GM19023 (cell line): ENCODE results near the gene CNTN2.

ENCODE experiments used
- ATAC-seq: cut with Tn5 transposase; IDR thresholded peaks from one replicate; pipeline ENCODE4 v1.9.1; 2021; ENCODE audit warnings: mild to moderate bottlenecking, moderate library complexity; ENCODE audit not compliant: unreplicated experiment

CNTN2 gene

DNA sequence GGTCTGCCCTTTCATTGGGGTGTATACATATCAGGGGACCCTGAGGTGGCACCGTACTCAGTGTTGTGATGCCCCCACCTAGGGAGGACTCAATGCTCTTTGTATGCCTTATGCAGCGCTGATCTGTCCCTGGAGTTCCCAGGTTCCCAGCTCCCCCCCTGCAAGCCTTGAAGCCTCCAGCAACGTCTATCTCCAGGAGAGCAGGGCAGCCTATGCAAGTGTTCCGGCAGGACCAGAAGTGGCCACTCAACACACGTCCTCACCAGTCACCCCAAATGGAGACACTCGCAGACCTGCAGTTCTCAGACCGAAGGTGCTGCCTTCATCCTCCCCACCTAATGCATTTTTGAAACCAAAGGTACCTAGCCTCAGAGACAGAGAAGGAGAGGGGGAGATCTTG is 25.2 kb upstream of the CNTN2 start:
- no peak for ATAC-seq

DNA sequence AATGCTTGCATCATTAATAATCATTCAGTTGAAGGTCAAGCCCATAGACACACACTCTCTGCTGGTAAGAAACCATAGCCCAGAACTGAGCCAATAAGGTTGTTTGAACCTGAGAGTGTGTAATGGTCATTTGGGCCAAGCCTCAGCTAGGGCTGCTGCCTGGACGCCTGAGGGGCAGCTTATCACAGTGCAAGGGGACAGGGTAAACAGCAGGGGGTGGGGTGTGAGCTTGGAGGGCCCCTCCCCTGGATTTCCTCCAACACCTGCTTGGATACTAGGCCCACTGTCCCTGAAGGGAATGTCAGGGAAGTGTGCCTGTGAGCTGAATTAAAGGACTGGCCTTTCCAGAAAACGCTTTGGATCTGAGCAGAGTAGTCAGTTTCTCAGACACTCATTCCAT is 24.6 kb upstream of the CNTN2 start:
- ATAC-seq = no peak

DNA sequence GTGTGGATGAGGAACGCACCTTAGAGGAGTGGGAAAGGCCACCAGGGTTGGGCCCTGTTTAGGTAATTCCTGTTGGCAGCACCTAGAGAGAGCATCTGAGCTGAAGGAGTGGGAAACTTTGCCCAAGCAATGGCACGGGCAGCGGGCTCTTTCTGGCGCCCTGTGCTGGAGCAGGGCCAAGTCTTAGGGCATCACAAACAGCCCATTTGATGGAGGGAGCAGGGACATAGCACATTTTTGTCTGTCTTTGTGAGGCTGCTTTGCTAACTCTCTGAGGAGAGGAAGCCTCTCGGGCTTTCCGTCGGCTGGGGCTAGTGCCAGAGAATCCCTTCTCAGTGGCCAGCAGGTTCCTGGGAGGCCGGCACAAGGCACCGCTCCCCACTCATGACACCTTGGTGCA is 22.5 kb upstream of the CNTN2 start:
- no peak for ATAC-seq

DNA sequence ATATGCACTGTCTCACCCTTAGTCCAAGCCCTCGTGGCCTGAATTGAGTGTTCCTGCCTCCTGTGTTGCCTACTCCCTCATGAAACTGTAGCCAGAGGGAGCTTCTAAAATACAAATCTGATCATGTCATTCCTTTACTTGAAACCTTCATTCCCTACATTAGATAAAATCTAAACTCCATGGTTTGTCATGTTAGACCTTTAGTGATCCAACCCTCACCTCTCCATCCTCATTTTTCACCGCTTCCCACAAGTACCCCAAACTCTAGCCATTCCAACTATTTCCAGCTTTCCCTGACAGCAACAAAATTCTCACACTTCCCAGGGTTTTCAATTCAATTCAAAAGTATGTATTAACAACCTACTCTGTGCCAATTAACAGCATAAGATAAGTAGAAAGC is 18.3 kb upstream of the CNTN2 start:
- no peak for ATAC-seq

DNA sequence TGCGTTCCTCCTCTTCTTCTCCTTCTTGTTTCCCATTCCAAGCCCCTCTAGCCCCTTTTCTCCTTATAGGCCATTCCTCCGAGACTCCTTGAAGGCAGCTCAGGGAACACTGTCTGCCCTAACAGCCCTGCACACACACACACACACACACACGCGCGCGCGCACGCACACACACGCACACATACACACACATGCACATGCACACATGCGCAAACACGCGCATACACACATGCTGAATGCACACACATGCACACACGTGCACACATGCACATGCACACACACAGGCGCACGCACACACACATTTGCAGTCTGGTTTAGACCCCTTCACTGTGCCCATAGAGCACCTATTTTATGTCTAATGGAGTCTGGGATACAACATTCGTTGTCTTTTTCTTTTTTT is 17.8 kb upstream of the CNTN2 start:
- no peak for ATAC-seq

DNA sequence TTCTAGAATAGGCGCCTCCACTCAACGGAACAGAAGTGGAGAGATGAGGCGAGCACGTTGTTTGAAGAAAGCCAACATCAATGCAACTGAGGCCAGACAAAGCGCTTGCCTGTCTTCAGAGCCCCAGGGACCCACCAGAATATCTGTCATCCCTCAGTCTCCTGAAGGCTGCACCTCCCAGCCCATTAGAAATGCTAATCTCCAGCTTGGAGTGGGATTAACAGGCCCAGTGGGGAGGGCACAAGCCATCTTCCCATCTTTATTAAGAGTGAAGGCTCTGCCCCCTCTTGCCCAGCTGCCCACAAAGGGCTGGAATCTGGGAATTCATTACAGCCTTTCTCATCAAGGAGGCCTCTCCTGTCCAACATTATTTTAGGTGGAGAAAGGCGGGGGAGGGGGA is 16.8 kb upstream of the CNTN2 start:
- no peak for ATAC-seq

DNA sequence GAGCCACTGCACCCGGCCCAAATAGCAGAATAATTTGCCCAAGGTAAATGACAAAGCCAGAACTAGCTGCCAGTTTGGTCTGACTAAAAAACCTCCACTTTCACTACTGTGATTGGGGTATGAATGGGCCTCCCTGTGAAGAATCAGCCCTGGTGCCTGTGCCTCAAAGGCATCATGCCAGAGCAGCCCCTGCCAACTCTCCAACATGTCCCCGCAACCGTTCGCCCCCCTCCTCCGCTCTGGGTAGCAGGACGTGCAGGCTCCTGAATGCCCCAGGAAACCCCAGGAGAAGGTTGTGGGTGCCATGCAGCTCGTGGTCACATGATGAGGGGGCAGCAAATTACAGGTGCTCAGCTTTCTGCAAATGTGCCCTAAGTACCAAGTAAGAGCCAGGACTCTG is 14.6 kb upstream of the CNTN2 start:
- ATAC-seq = no peak

DNA sequence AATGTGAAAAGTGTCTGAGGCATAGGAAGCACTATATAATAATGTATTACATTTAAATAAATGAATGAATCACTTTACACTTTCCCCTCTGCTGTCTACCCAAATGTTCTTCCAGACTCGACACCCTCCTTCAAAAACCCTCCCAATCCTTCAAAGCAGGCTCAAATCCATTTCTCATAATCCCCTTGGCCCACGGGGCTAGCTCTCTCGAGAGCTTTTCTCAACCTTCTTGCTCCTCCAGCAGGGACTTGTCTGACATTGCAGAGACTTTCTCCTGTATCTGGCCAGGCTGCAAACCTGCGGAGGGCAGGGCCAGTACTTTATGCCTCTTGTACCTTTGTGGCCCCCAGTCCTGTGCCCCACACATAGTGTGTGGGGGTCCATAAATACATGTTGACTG is 14.1 kb upstream of the CNTN2 start:
- ATAC-seq = no peak

DNA sequence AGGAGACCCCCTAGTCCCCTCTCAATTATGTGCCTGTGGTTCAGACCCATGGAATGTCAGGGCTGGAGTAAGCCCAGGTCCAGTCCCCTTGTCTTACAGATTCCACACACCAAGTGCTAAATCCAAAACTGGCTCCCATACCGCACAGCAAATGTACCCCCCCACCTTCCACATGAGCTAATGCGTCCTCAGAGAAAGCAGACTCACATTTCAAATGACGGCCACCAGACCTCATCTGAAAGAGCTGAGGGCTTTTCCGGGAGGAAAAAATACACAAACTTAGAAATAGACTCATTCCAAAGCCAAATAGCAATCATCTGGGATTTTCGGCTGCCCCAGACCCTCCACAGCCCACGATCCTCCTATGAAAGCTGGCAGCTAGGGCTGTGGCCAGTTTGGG is 12.8 kb upstream of the CNTN2 start:
- ATAC-seq = no peak

DNA sequence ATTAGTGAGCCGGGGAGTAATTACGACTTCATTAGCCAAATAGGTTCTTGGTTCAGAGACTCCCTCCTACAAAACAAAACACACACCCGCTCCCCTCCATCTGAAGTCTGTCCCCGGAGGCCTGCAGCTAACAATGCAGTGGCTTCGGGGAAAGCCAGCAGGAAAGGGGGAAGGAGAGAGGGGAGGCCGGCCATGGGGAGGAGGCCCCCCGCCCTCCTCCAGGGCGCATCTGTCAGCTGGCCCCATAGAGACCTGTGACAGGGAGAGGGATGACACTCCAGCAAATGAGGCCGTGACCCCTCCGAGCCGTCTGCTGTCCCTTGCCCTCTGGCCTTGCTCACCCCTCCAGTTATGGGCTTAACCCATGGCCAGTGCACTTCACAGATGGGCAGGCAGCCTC is 12.1 kb upstream of the CNTN2 start:
- ATAC-seq = no peak

DNA sequence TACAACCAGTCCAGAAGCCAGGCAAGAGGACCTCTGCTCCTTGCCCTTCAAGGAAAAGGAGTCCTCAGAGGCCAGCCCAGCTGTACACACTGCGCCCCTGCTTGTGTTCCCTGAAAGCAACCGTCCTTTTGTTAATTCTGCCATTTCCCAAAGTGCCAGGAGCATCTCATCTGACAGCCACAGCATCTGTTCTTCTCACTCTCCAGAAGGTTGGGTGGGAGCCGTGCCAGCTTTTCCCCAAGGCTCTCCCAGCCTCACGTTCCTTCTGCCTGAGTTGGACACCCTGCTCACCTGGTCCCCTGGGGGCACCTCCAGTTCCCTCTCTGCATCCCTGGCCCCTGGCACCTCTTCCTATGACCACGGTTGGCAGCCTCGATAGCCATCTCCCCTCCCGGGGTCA is 10.5 kb upstream of the CNTN2 start:
- no peak for ATAC-seq

DNA sequence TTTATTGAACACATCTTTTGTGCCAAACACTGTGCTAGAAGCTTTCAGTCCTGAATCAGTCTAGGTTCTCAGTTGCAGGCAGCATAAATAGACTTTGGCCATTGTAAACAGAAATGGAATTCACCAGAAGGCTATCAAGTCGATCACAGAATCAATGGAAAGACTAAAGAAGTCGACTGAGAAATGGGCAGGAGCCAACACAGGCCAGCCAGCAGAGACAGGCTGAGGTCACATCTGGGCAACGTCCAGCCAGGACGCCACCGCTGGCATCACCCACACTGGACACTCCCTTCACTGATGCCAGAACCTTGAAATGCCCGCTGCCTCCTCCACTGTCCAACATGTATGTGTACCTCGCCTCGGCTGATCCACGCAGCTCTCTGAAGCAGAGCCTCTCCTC is 5.5 kb upstream of the CNTN2 start:
- ATAC-seq = no peak

DNA sequence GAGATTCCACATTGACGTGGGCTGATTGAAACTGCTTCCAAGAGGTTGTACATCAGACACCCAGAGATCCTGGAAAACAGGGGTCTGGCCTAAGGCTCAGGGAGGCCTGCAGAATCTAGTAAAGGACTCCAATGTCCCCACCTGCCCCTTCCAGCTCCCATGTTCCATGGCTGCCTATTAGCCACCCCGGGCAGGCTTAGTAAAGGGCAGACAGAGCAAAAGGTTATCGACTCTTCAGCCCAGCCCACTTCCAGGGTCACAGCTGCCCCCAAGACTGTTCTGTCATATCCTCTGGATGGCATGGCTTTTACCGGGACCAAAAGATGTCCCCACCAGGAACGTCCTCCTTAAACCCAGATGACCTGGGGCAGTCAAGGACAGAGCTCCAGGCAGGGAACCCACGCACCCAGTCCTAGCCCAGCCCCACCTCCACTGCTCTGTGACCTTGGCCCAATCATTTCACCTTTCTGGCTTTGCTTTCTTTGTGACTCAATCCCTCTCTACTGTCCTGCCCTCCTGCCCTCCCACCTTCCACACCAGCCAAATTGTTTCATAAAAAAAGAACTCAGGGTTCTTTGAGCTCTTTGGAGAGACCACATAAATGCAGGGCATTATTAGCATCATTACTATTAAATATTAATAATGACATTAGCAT is 4.8 kb upstream of the CNTN2 start:
- ATAC-seq = no peak

DNA sequence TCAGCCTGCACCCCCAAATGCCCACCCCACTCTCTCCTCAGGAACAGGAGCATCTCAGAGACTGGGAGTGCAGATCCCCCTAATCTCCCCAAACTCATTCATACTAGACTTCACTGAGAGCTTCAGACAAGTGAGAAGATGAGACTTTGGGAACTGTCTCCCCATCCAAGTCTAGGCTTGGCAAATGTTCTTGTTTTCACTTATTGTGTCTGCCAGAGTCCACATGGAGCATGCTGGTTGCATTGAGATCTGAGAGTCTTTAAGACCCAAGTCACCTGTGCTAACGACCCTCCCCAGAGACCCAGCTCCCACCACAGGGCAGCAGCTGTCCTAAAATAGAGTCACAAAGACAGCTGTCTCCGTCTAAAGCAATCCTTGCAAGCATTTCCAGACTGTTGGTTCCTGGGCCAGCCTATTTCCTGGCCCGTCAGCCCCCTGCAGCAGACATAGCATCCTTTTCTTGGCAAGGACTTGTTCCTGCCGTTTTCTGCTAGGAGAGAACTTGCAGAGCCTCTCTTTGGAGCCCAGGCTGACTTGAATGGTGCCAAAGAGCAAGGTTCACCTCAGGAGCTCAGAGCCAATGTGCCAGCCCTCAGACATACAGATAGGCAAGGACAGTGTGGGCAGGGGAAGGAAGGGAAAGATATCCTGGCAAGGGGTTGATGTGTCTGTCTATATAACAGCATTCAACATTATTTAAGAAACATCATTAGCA is 1.9 kb upstream of the CNTN2 start:
- ATAC-seq = no peak

DNA sequence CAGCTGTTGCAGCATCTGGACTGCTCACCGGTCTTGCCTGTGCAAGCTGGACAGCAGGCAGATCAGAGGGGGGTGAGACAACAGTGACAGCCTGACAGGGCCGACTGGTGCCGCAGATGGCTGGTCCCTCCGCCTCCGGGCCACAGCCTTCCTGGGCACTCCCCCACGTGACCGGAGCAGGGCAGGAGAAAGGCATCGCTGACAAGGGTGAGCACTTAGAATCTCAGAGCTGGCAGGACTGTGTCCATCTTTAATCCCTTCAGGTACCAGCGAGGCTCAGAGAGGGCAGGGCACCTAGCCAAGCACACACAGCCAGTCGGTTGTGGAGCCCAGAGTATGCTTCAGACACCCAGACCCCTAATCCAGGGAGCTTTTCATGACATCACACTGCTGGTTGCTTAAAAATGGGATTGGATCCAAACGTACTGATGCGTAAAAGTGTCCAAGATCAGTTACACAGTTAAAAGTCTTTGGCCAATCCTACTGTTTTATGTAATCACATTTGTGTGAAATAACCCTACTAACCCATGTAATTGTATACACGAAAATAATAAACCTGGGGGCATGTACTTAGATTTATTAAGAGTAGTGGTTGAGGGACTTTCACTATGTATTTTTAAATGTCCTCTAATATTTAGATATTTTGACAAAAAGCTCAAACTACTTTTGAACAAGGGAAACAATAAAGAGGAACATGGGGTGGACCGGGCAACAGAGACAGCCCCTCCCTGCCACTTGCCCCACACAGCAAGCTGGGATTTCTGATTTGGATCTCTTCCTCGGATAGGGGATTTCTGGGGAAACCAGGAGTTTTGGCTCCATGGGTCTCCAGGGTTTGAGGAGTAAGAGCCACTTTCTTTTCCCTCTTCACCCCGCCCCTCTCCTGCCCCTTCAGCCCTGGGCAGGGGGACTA is 758 bp upstream of the CNTN2 start:
- ATAC-seq = no peak

DNA sequence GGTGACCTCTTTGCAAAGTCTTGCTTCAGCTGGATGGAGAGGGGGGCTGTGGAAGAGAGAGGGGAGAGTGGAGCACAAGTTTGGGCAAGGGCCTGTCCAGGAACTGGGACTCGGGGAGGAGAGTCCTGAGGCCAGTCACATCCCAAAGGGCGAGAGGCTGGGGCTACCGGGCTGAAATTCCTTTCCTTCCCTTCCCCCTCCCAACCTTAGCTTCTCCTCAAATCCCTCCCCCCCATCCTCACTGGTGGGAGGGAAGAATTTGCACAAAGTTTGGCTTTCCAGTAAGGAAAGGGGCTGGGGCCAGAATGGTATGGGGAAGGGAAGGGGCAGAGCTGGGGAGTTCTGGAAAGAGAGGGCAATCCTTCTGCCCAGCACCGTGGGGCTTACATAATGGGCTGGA is 854 bp downstream of the CNTN2 start:
- no peak for ATAC-seq

DNA sequence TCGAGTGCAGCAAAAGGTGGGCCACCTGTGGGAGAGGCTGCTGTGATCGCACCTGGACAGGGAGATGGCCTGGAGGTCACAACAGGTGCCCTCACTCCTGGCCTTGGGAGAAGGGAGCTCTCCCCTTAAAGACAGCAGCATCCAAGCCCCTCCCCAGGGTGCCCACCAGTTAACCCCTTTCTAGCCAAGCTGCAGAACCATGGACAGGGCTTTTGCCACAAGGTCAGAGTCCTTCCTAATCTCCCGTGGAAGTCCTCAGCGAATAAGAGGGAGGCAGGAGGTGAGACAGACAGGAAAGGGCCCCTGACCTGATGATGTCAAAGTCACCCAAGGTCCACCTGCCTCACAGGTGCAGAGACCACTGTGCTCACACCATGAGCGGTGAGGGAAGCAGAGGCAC is 1.7 kb downstream of the CNTN2 start:
- ATAC-seq = no peak

DNA sequence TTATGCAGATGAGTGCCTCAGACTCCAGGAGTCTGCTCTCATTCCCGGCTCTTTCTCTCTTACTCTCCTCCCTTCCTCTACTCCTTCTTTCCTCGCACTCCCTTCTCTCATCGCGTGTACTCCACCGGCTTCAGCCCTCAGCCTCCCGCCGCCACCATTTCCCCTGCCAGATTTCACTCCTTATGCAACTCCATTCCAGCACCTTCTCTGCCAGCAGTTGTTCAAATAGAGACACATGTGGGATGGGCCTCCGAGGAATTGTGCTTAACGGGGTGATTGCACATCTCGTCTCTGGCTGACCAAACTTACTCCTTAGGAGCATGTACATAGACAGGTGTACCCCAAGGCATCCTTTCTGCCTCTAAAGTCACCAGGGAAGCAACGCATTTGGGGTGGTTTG is 2.1 kb downstream of the CNTN2 start:
- no peak for ATAC-seq

DNA sequence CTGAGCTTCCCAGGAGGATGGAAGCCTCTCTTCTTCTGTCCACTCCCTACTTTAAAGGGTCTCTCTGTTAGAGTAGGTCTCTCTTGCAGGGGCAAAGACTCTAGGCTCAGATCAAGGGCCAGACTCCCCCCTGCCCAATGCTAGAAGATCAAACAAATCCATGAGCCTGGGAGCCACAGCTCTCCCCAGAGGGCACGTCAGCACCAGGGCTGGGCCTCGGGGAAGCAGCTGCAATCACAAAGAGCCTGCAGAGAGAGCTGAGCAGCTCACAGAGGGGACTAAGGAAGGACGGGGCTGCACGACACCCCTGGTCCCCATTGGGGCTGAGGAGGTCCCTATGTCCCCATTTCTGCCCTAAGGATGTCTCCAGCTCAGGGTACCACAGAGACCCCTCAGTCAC is 3.9 kb downstream of the CNTN2 start:
- ATAC-seq = no peak

DNA sequence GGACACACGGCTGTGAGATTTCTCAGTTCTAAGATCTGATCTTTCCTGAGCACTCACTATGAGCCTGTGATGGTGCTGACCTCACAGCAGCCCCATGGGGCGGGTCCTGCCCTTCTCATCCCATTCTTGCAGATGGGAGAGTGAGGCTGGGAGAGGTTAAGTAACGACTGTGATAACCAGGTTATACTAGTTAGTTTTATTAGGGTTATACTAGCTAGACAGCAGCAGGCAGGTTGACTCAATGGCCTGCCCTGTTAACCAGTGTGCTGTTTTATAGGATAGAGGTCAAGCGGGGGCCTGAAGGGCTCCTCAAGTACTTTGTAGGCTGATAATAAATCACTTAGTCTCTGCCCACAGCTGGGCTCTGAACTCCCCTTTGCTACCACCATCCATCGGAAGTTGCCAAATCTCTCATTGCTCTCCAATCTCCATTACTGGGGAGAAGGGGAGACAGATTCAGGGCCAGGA is 4.8 kb downstream of the CNTN2 start:
- no peak for ATAC-seq

DNA sequence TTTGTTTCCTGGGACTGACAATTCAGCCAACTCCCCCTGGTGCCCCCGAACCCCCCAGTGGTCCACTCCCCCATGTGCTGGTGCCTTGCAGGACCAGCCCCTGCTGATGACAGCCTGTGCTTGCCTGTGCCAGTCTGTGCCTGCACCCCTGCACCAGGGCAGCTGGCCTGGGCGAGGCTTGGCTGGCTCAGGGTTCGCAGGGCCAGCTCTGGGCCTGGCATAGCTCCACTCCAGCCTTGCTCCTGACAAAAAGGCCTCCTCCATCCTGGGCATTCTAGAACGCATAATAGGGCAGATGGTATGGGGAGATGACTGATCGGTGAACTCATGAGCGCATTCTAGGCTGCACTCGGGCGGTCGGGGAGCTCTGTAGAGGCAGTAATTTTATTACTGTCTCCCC is 5.4 kb downstream of the CNTN2 start:
- no peak for ATAC-seq

DNA sequence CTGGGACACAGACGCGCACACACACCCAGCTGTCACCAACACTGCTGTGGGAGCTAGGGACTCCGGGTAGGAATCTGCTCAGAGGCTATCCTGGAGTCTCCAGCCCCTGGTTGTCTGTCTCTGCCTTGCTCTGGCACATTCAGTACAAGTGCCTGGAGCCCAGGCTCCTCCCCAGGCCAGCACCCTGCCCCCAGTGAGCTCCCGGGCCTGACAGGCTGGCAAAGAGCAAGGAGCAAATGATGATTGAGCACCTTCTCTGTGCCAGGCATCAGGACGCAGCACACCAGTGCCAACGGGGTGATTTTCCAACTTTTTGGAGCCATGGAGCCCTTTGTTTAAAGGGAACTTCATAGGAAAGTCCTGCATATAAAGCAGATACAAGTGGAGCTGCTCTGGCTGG is 6.5 kb downstream of the CNTN2 start:
- ATAC-seq = no peak
